CD4-positive, alpha-beta T cell treated with Interleukin-17A for 1 hour (primary cell): ENCODE data around the gene SPECC1.
"Not testable (repeated sequence)": the region's sequence is repeated elsewhere in the genome, so short reads cannot be mapped to it uniquely, and the experiment has no call there.

Experiments
- DNase-seq: peaks from one replicate; pipeline ENCODE4 v3.0.0-alpha.2; 2020

The SPECC1 gene

DNA sequence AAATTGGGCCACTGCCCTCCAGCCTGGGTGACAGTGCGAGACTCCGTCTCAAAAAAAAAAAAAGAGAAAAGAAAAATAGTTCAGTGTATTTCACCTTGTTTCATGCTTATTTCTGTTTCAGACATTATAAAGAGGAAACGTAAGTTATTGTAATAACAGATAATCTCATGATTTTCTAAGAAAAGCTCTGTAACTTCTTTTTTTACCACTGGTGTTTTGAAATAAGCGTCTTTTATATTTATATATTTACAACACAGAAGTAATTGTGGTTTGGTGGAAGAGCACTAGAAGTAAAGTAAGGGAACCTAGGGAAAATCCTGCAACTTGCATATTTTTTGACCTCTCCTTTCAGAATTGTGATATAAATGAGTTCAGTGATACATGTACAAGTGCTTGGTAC, 354.7 kb downstream of the SPECC1 start:
- DNase-seq, result not testable (repeated sequence)
